Measurements from ENCODE around the gene TCF12. TPM values are rescaled to one million over a fixed set of nuclear protein-coding genes. Genes with fewer than 3 reads are reported as not detected.

TCF12 gene
- total RNA-seq, 1 donor from 2014 or later = 207 TPM

DNA sequence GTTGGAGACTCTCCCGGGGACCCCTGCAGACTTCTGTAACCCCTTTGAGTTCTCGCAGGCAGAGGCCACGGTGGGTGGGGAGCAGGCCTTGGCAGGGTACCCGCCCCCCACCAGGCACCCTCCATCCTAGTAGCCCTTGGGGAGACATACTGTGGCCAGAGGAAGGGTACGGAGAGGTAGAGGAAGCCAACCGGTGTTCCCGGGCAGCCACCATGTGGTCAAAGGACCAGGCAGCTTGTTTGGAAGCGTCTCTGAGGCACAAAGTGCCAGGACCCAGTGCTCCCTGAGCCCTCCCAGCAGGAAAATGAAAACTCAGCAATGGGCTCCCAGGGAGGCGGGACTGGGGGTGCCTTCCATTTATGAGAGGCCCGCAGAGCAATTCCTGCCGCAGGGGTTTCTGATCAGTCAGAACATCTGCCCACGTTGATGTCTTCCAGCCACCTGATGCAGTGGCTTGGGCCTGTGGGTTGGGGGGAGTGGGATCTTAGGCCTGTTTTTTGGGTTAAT, 404.9 kb downstream of the TCF12 start:
- TF ChIP-seq CTCF (conservative IDR thresholded peaks at IDR 0.05) = no peak
- Mint-ChIP-seq H3K9me3 (no peaks in the 10 kb centered on the region), H3K27ac (ENCODE audit: unreplicated experiment) (peak overlapping the region; percentile 58), H3K27me3 (ENCODE audit: low read depth) (no peaks in the 10 kb centered on the region), H3K4me3 (no peak overlapping the region), H3K36me3 (ENCODE audit: low read depth) (no peaks in the 10 kb centered on the region), H3K4me1 (peaks cover 17% of the 10 kb centered on the region)
- no peak for DNase-seq (ENCODE audit: low read depth, low spot score)

- Mint-ChIP-seq H3K4me1 (peaks cover 17% of the 10 kb centered on the region), H3K27ac (ENCODE audit: unreplicated experiment) (peak overlapping the region; percentile 58), H3K9me3 (no peaks in the 10 kb centered on the region), H3K27me3 (ENCODE audit: low read depth) (no peaks in the 10 kb centered on the region), H3K36me3 (ENCODE audit: low read depth) (no peaks in the 10 kb centered on the region), H3K4me3 (no peak overlapping the region)
- DNase-seq (ENCODE audit: low read depth, low spot score) = no peak
- no peak for TF ChIP-seq CTCF (conservative IDR thresholded peaks at IDR 0.05)
Observed at GRCh38 chr15:57323806-57324589, 405.6 kb downstream of the TCF12 start.

GRCh38 chr15:57324590-57324890, 406.1 kb downstream of the TCF12 start:
- peaks cover 17% of the 10 kb centered on the region for H3K4me1 Mint-ChIP-seq
- no peaks in the 10 kb centered on the region for H3K9me3 Mint-ChIP-seq
- H3K27me3 Mint-ChIP-seq (ENCODE audit: low read depth) = no peaks in the 10 kb centered on the region
- H3K36me3 Mint-ChIP-seq (ENCODE audit: low read depth) = no peaks in the 10 kb centered on the region
- TF ChIP-seq CTCF (conservative IDR thresholded peaks at IDR 0.05) = no peak
- no peak overlapping the region for H3K4me3 Mint-ChIP-seq
- no peak overlapping the region for H3K27ac Mint-ChIP-seq (ENCODE audit: unreplicated experiment)
- DNase-seq (ENCODE audit: low read depth, low spot score) = no peak

DNA sequence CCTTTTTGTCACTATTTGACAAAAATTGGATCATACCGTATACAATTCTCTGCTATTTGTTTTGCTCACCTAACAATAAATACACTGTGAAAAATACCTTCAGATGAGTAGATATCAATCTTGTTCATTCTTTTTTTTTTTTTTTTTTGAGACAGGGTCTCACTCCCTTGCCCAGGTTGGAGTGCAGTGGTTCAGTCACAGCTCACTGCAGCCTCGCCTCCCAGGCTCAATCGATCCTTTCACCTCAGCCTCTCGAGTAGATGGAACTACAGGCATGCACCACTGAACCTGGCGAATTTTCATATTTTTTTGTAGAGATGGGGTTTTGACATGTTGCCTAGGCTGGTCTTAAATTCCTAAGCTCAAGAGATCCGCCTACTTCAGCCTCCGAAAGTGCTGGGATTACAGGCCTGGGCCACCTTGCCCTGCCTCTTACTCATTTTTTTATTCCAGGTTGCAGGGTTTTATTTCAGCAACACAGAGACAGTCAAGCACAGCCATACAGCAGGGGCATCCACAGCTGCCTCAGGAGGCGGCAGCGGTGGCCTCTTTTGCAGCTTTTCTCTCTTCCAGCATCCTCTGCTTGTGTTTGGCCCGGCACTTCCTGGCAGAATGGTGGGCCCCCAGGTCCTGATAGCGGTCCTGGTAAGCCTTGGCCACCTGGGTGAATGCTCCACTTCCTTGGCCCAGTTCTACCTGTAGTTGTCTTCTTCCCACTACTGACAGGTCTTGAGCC, 406.7 kb downstream of the TCF12 start:
- Mint-ChIP-seq H3K27ac (ENCODE audit: unreplicated experiment) (no peak overlapping the region), H3K9me3 (no peaks in the 10 kb centered on the region), H3K4me1 (peaks cover 17% of the 10 kb centered on the region), H3K4me3 (no peak overlapping the region), H3K27me3 (ENCODE audit: low read depth) (no peaks in the 10 kb centered on the region), H3K36me3 (ENCODE audit: low read depth) (no peaks in the 10 kb centered on the region)
- DNase-seq (ENCODE audit: low read depth, low spot score) = no peak
- no peak for TF ChIP-seq CTCF (conservative IDR thresholded peaks at IDR 0.05)

DNA sequence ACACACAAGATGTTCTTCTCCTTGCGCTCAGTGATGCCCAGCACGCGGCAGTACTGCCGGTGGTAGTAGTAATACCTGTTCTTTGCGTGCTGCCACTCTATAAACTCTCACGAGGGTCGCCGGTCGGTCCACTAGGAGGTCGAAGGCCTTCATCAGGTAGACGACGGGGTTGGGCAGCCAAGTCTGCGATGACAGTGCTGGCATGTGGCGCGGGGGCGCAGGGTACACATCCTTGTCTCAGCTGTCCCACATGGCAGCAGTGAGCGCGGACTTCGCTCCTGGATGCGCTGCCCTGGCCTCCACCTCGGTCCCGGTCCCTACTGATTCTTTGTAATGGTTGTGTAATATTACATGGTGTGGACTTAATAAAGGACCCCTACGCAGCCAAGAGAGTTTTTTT, 407.8 kb downstream of the TCF12 start:
- no peak for DNase-seq (ENCODE audit: low read depth, low spot score)
- no peaks in the 10 kb centered on the region for H3K36me3 Mint-ChIP-seq (ENCODE audit: low read depth)
- no peaks in the 10 kb centered on the region for H3K9me3 Mint-ChIP-seq
- H3K4me3 Mint-ChIP-seq = no peak overlapping the region
- no peak overlapping the region for H3K27ac Mint-ChIP-seq (ENCODE audit: unreplicated experiment)
- no peaks in the 10 kb centered on the region for H3K27me3 Mint-ChIP-seq (ENCODE audit: low read depth)
- H3K4me1 Mint-ChIP-seq = peaks cover 17% of the 10 kb centered on the region
- no peak for TF ChIP-seq CTCF (conservative IDR thresholded peaks at IDR 0.05)
